Progenitor cell of endocrine pancreas (in vitro differentiated cells): ENCODE data around the gene TUSC2. TPM values are rescaled to one million over a fixed set of nuclear protein-coding genes. Genes with fewer than 3 reads are reported as not detected.
A peak's percentile ranks its signal among the peaks of the same experiment; 100 is the strongest.

Experiments used
- DNase-seq: peaks from one replicate; pipeline ENCODE4 v3.0.0; 2021; ENCODE audit warnings: low spot score; ENCODE audit not compliant: unreplicated experiment
- H3K27ac Mint-ChIP-seq: 2 replicates; pipeline ENCODE4 v1.8.0; 2021; ENCODE audit warnings: mild to moderate bottlenecking, moderate library complexity, mixed read lengths
- H3K27me3 Mint-ChIP-seq: 2 replicates; pipeline ENCODE4 v1.8.0; 2021; ENCODE audit warnings: mixed read lengths
- H3K36me3 Mint-ChIP-seq: 2 replicates; pipeline ENCODE4 v1.8.0; 2022; ENCODE audit warnings: mixed read lengths; ENCODE audit not compliant: insufficient read depth
- H3K4me1 Mint-ChIP-seq: 2 replicates; pipeline ENCODE4 v1.8.0; 2021; ENCODE audit warnings: low read depth, mixed read lengths
- H3K4me3 Mint-ChIP-seq: 2 replicates; pipeline ENCODE4 v1.8.0; 2021; ENCODE audit warnings: low read depth, mild to moderate bottlenecking, moderate library complexity, mixed read lengths
- H3K9me3 Mint-ChIP-seq: 2 replicates; pipeline ENCODE4 v1.8.0; 2021; ENCODE audit warnings: low read depth, mixed read lengths
- CTCF ChIP-seq: fragments of 200-600 bp; sonication (generic); IDR thresholded peaks from one replicate; pipeline ENCODE4 v1.5.0; 2021; ENCODE audit warnings: antibody characterized with exemption, mild to moderate bottlenecking; ENCODE audit not compliant: unreplicated experiment
- total RNA-seq: library from RNA; stranded (reverse); gene quantifications from 2 replicates; pipeline ENCODE4 v1.2.1, GENCODE V29; 2021

TUSC2 gene
- total RNA-seq, 1 donor from 2014 or later = 34.9 TPM

GRCh38 chr3:50299929-50300680 is 27.9 kb downstream of the TUSC2 start:
- DNase-seq = no peak
- Mint-ChIP-seq H3K4me1 (peaks cover 17% of the 10 kb centered on the region), H3K27me3 (no peaks in the 10 kb centered on the region), H3K36me3 (no peaks in the 10 kb centered on the region), H3K4me3 (peak overlapping the region; percentile 90), H3K27ac (peak overlapping the region; percentile 98), H3K9me3 (no peaks in the 10 kb centered on the region)
- TF ChIP-seq CTCF = no peak

GRCh38 chr3:50299638-50299928 is 28.4 kb downstream of the TUSC2 start:
- DNase-seq = no peak
- no peaks in the 10 kb centered on the region for H3K9me3 Mint-ChIP-seq
- no peaks in the 10 kb centered on the region for H3K27me3 Mint-ChIP-seq
- peak overlapping the region; percentile 90 for H3K4me3 Mint-ChIP-seq
- peak overlapping the region; percentile 98 for H3K27ac Mint-ChIP-seq
- TF ChIP-seq CTCF = no peak
- peaks cover 17% of the 10 kb centered on the region for H3K4me1 Mint-ChIP-seq
- no peaks in the 10 kb centered on the region for H3K36me3 Mint-ChIP-seq

GRCh38 chr3:50298836-50299637 is 29.0 kb downstream of the TUSC2 start, which contains the start of the genes HYAL3 and NAA80:
Gene HYAL3, minus strand, starts transcription at chr3:50299405. Its CDS starts 3,803 bp downstream, at chr3:50295602.
Gene NAA80, minus strand, starts transcription at chr3:50299405. Its CDS starts 1,942 bp downstream, at chr3:50297463.
- DNase-seq = peak; percentile 98
- Mint-ChIP-seq H3K4me3 (peak within 1 kb of the TSS; percentile 90), H3K9me3 (no peaks in the 10 kb centered on the region), H3K36me3 (no peaks in the 10 kb centered on the region), H3K27me3 (no peaks in the 10 kb centered on the region), H3K27ac (peak within 1 kb of the TSS; percentile 98), H3K4me1 (peaks cover 17% of the 10 kb centered on the region)
- peak; percentile 45 for TF ChIP-seq CTCF

- Mint-ChIP-seq H3K27ac (no peak overlapping the region), H3K4me3 (peak overlapping the region; percentile 90), H3K9me3 (no peaks in the 10 kb centered on the region), H3K4me1 (peaks cover 16% of the 10 kb centered on the region), H3K36me3 (no peaks in the 10 kb centered on the region), H3K27me3 (no peaks in the 10 kb centered on the region)
- DNase-seq = no peak
- peak; percentile 15 for TF ChIP-seq CTCF
Measured at GRCh38 chr3:50297896-50298725, 29.9 kb downstream of the TUSC2 start.

GRCh38 chr3:50297384-50297775 is 30.6 kb downstream of the TUSC2 start:
- H3K36me3 Mint-ChIP-seq = no peaks in the 10 kb centered on the region
- no peak for DNase-seq

More at GRCh38 chr3:50297384-50297775, 30.6 kb downstream of the TUSC2 start:
- Mint-ChIP-seq H3K27ac (no peak overlapping the region), H3K4me3 (no peak overlapping the region), H3K4me1 (peaks cover 15% of the 10 kb centered on the region), H3K27me3 (no peaks in the 10 kb centered on the region), H3K9me3 (no peaks in the 10 kb centered on the region)
- TF ChIP-seq CTCF = no peak
